ENCODE measurements around the gene OVOL2. TPM values are rescaled to one million over a fixed set of nuclear protein-coding genes. Genes with fewer than 3 reads are reported as not detected.
"Not testable (repeated sequence)": the region's sequence is repeated elsewhere in the genome, so short reads cannot be mapped to it uniquely, and the experiment has no call there.

OVOL2 gene
- total and polyA plus RNA-seq, 3 donors from 2014 or later = 4.8 to 22.7 (median 7.2) TPM

- no peak for TF ChIP-seq POLR2A (IDR thresholded peaks at IDR 0.05)
- TF ChIP-seq, protein P1, sequence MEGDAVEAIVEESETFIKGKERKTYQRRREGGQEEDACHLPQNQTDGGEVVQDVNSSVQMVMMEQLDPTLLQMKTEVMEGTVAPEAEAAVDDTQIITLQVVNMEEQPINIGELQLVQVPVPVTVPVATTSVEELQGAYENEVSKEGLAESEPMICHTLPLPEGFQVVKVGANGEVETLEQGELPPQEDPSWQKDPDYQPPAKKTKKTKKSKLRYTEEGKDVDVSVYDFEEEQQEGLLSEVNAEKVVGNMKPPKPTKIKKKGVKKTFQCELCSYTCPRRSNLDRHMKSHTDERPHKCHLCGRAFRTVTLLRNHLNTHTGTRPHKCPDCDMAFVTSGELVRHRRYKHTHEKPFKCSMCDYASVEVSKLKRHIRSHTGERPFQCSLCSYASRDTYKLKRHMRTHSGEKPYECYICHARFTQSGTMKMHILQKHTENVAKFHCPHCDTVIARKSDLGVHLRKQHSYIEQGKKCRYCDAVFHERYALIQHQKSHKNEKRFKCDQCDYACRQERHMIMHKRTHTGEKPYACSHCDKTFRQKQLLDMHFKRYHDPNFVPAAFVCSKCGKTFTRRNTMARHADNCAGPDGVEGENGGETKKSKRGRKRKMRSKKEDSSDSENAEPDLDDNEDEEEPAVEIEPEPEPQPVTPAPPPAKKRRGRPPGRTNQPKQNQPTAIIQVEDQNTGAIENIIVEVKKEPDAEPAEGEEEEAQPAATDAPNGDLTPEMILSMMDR (IDR thresholded peaks at IDR 0.05) = no peak
- 65 to 70% methylated on average over 6 of the region's 6 CpGs for WGBS, 2 donors
- Histone ChIP-seq H3K27ac (no peak overlapping the region), H3K9me3 (no peaks in the 10 kb centered on the region), H3K4me1 (no peaks in the 10 kb centered on the region), H3K4me3 (no peak overlapping the region), H3K27me3 (no peaks in the 10 kb centered on the region), H3K36me3 (ENCODE audit: low read depth, missing control alignments) (no peaks in the 10 kb centered on the region)
- intact Hi-C loops (cut with DNase I; ENCODE audit: low total_unique reads) = no loop called here
- no peak for DNase-seq
These were observed 29.3 kb upstream of the OVOL2 start for GRCh38 chr20:18087054-18087453.

GRCh38 chr20:18080836-18081235 lies 23.1 kb upstream of the OVOL2 start:
- H3K4me1 ChIP-seq; H3K9me3 ChIP-seq; H3K4me3 ChIP-seq; intact Hi-C loops (cut with DNase I; ENCODE audit: low total_unique reads); H3K36me3 ChIP-seq (ENCODE audit: low read depth, missing control alignments); H3K27ac ChIP-seq; H3K27me3 ChIP-seq; DNase-seq: not testable (repeated sequence)
- WGBS, 2 donors = 88 to 94% methylated on average over 9 of the region's 9 CpGs

- H3K36me3 ChIP-seq (ENCODE audit: low read depth, missing control alignments) = no peaks in the 10 kb centered on the region
- WGBS, 2 donors = 77 to 89% methylated on average over 10 of the region's 10 CpGs
These were observed 22.1 kb upstream of the OVOL2 start for GRCh38 chr20:18079756-18080353.

DNA sequence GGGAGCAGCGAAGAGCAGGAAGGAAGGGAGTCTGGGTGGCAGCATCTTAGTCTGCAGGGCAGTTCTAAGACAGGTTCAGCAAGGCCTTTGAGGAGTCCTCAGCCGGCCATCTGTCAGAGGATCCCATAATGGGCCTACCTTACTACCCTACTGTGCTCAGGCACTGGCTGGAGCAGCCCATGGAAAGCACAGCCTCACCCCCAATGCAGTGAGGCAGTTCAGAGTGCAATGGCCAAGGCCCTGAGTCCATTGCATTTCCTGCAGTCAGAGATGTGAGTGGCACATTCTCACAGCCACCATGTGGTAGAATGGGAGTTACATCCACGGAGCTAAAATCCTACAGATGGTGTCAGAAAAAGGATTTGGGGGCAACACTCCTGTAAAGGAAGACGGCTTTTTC lies 19.4 kb upstream of the OVOL2 start:
- intact Hi-C loops (cut with DNase I; ENCODE audit: low total_unique reads) = no loop called here
- WGBS, 2 donors = 70 to 73% methylated on average over 3 to 4 of the region's 4 CpGs
- Histone ChIP-seq H3K27ac (no peak overlapping the region), H3K4me1 (no peaks in the 10 kb centered on the region), H3K4me3 (no peak overlapping the region), H3K36me3 (ENCODE audit: low read depth, missing control alignments) (no peaks in the 10 kb centered on the region), H3K27me3 (no peaks in the 10 kb centered on the region), H3K9me3 (no peaks in the 10 kb centered on the region)
- no peak for TF ChIP-seq POLR2A (IDR thresholded peaks at IDR 0.05)
- TF ChIP-seq, protein P1 (IDR thresholded peaks at IDR 0.05) = no peak
- DNase-seq = no peak

More at GRCh38 chr20:18079756-18080353, 22.1 kb upstream of the OVOL2 start:
- Histone ChIP-seq H3K4me1 (no peaks in the 10 kb centered on the region), H3K27ac (no peak overlapping the region), H3K9me3 (no peaks in the 10 kb centered on the region), H3K4me3 (no peak overlapping the region), H3K27me3 (no peaks in the 10 kb centered on the region)
- no peak for DNase-seq
- intact Hi-C loops (cut with DNase I; ENCODE audit: low total_unique reads) = no loop called here
- TF ChIP-seq, protein P1 (IDR thresholded peaks at IDR 0.05) = no peak
- TF ChIP-seq POLR2A (IDR thresholded peaks at IDR 0.05) = no peak

DNA sequence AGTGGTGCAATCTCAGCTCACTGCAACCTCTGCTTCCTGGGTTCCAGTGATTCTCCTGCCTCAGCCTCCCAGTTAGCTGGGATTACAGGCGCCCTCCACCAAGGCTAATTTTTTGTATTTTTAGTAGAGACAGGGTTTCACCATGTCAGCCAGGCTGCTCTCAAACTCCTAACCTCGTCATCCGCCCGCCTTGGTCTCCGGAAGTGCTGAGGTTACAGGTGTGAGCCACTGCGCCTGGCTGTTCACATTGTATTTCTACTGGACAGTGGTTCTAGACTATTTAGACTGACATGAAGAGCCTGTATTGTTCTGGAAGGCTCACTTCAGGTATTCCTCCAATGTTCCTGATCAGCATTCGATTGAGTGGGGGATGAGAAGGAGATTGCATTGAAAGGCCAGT lies 14.8 kb upstream of the OVOL2 start:
- H3K9me3 ChIP-seq = no peaks in the 10 kb centered on the region
- no peak overlapping the region for H3K27ac ChIP-seq
- H3K4me1 ChIP-seq = no peaks in the 10 kb centered on the region
- no peaks in the 10 kb centered on the region for H3K36me3 ChIP-seq (ENCODE audit: low read depth, missing control alignments)
- no peak overlapping the region for H3K4me3 ChIP-seq
- no peaks in the 10 kb centered on the region for H3K27me3 ChIP-seq
- no peak for DNase-seq
- TF ChIP-seq, protein P1 (IDR thresholded peaks at IDR 0.05) = no peak
- no peak for TF ChIP-seq POLR2A (IDR thresholded peaks at IDR 0.05)
- 88 to 89% methylated on average over 7 of the region's 7 CpGs for WGBS, 2 donors
- intact Hi-C loops (cut with DNase I; ENCODE audit: low total_unique reads) = no loop called here
